SIG-M5 (cell line): ENCODE data around the gene LIPC.

Source experiments
- DNase-seq: peaks from one replicate; lab custom pipeline; 2025; lab: John Stamatoyannopoulos, UW

Gene LIPC

DNA sequence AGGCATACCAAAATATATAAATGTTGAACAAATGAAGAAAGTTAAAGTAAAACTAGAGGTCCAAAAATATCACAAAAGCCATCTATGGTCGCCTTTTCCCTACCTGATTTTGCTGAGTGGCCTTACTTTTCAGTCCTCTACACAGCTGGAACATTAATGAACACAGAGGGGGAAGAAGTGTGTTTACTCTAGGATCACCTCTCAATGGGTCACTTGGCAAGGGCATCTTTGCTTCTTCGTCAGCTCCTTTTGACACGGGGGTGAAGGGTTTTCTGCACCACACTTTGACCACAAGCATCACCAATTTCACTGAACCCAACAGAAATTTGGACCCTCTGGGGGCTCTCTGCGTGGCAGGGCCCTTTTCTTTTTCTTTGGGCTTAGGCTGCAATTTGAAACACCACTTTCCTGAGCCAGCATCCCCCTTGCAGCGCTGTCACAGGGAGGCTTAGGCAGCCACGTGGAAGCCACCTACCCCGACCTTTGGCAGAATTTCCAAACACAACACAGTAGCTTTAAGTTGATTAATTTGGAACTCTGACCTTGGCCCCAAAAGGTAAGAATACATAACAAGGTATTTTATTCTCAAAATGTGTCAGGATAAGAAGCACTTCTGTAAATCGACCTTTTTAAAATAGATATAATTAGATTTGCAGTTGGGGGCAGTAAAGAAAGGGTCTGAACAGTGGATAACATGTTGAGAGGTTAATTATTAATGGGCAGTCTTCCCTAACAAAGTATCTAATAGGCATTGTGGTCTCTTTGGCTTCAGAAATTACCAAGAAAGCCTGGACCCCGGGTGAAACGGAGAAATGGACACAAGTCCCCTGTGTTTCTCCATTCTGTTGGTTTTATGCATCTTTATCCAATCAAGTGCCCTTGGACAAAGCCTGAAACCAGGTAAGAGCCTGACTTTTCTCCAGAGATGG, at the start of gene LIPC:
Gene LIPC (plus strand): TSS at position 771 of the 929 bp plus-strand sequence. CDS start 42 bp downstream, at position 813.
- no peak for DNase-seq

DNA sequence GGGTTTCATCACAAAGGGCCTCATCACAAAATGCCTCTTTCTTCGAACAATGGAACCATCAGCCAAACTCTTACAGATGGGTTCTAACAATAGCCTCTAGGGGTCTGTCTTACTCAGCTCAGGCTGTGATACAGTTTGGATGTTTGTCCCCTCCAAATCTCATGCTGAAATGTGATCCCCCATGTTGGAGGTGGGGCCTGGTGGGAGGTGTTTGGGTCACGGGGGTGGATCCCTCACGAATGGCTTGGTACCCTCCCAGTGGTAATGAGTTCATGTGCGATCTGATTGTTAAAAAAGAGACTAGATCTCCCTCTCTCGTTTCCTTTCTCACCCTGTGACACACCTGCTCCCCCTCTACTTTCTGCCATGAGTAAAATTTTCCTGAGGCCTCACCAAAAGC, 47.9 kb upstream of the LIPC start:
- no peak for DNase-seq

DNA sequence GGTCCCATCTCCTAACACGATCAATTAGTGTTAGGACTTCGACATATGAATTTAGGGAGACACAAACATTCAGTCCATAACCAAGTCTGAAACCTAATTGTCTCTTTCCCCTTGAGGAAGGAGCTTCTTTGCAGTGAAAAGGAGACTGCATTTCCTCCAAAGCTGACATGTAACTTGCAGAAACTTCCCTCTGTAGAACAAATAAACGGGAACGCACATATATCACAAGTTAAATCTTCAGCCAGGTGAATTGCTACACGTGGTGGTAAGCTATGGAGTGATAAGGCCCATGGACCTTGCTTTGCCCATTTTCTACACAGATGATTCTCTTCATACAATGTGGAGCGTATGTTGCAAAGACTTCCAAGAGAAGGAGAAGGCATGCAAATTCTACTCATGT, 47.1 kb upstream of the LIPC start:
- no peak for DNase-seq

DNA sequence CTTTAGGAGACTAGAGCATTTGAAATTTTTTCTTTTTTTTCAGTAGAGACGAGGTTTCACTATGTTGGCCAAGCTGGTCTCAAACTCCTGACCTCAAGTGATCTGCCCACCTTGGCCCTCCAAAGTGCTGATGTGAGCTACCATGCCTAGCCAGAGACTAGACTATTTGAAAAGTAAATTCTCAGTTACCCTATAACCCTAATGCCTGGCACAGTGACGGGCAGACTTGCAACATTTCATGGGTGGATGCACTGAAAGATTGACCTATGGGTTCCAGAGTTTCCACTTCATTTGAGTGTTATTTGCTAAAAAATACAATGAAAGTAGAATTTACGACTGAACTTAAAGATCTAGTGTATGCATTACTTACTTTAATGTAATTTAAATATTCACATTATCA, 45.7 kb upstream of the LIPC start:
- no peak for DNase-seq

DNA sequence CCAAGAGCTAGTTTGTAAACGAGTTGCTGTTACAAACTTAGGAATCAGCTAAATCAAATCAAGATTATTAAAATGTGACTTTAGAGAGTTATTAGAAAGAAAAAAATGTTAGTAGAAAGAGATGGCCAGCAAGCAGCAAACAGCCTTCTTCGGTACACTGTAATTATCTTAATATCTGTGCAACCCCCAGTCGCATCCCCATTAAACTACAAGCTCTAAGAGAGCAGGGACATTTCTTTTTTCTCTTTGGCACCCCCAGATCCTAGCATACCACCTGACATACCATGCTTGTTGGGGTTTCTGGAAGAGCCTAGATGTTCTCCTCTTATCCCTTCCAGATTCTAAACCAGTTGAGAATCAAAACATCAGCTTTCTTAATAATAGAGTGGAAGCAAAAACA, 45.1 kb upstream of the LIPC start:
- DNase-seq, result no peak

DNA sequence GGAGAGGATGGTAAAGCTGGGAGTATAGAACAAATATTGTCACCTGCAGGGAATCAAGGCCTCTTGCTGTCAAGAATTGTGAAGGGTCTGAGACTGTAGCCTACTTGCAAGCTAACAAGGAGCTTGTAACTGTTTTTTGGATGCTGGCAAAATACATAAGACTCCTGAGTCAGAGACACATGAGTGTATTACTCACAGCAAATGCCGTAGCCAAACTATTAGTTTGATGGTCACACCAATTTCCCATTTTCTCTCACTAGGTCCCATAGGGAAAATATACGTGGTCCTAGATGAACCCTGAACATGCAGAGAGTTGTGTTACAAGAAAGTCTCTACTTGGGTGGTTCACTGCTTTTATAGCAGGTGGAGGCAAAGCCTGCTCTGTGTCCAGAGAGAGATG, 44.7 kb upstream of the LIPC start:
- DNase-seq, result no peak

DNA sequence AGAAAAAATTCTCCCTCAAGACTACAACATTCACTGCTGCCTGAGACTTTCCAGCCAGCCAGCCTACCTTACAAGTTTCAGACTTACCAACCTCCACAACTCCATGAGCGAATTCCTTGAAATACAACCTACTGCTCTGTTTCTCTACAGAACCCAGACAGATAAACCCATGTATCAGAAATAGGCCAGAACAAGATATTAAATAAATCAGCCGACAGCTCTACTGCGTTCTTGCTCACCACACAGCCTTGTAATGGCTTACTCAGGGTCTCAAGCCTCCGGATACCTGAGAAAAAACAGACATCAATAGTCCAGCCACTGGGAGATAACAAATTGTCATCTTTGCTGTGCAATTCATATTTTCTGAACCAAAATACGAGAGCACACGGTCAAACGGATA, 43.6 kb upstream of the LIPC start:
- no peak for DNase-seq

DNA sequence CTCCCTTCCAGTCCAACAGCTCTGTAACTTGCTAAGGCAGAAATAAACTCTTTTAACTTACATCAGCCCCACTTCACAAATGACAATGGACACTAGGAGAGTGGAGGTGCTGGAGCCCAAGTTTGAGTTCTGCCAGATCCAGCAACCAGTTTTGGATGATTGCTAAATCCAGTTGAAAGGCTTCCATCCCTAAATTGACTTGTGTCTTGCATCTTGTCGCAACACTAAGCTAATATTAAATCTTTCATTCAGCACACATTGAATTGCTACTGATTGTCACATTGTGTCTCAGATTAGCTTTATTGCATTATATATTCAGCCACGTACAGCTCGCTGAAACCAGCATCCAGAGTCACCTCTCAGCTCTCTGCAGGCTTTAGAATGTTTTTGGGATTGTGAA, 41.7 kb upstream of the LIPC start:
- DNase-seq, result no peak

DNA sequence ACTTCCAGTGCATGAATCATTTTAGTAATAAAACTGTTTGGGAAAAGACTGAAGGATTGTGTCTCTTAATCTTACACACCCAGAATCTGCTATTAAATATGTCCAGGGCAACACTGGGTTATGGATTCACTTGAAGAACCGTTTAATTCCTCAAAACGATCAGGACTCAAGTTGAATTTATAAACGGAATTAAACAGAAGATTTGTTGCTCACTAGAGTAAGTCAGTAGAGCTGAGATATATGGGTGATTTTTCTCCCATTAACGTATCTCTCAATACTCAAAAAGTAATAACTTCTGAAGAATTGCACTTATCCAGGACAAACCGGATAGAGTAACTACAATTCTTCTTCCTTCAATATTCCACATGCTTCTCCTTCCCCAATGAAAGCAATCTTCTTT, 41.1 kb upstream of the LIPC start:
- no peak for DNase-seq

DNA sequence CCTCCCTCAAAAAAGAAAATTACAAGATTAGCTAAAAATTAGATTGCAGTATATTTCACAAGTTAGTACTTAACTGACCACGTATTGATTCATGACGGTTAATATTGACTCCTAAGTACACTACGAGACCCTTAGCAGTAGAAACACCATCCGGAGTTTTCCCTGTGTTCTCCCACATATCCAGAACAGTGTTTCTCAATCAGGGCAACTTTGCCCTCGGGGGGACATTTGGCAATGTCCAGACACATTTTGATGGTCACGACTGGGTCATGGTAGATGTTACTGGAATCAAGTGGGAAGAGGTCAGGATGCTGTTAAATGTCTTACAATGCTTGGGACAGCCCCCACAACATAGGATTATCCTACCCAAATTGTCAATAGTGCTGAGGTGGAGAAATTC, 40.7 kb upstream of the LIPC start:
- DNase-seq, result no peak

DNA sequence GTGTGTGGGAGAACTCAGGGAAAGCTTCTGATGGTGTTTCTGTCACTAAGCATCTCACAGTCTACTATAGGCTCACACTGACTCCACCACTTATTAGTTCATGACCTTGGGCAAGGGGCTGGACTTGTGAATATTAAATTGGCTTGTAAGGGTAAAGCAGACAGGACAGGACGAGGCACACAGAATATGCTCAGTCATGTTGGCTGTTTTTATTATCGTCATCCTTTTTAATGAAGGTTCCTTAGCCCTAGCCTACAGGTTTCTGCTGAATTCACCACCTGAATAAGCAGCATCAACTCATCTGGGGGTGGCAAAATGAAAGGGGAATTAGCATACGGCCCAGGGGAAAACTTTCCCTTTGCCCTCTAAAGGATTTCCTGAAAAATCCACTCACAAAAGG, 39.6 kb upstream of the LIPC start:
- DNase-seq, result no peak

DNA sequence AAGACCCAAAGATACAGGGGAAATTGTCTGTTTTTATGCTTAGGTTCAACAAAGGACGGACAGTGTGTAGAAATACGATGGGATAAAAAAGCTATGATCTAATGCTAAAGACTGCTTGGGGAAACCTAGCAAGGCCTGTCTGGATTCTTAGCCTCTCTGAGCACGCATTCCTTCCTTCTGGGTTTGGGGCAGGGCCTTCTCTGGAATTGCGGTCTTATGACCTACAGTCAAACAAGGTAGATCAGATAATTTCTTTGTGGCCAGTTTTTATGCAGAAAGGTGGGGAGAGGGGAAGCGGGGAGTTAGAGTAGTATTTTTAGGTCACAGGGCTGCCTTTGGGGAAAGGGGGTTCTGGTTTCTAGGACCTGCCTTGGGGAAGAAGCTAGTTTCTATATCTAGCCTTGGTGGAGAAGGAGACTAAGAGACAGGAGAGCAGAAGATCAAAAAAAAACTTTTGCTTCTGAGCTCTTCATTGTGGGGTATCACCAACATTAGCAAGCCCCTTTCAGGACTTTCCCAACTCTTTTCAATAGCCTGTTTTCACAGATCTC, 39.1 kb upstream of the LIPC start:
- DNase-seq, result no peak

DNA sequence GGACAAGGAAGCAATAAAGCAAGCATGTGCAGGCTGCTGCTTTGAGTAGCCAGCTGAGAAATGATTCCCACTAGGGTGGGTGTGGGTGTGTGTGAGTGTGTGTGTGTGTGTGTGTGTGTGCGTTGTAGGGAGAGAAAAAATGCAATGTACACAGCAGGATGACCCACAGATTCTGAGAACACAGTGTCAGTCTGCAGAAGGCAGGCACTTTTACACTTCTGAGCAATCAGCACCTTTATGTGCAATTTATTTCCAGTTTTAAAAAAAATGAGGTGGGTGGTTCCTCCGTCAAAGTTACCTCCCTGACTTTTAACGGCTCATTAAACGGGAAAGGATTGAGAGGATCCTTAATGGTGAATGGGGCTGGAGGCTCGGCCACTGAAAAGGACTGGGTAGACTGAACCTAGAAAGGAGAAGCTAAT, 38.5 kb upstream of the LIPC start:
- DNase-seq, result no peak

DNA sequence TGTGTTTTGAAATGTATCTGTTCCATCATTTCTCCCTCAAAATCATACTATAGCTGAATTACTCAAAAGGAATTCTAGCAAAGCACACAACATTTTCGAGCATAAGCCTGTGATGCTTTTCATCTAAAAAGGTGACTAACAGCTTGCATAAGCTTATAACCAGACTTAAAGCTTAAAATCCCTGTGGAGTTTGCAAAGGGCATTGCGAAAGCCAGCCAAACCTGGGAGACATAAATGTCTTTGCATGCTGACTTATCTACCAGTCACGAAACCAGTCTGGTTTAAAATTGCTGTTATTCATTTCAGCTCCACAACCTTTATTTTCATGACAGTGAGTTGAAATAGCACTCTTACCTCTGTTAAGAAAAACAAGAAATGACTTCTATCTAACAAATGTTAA, 35.6 kb upstream of the LIPC start:
- DNase-seq, result no peak

DNA sequence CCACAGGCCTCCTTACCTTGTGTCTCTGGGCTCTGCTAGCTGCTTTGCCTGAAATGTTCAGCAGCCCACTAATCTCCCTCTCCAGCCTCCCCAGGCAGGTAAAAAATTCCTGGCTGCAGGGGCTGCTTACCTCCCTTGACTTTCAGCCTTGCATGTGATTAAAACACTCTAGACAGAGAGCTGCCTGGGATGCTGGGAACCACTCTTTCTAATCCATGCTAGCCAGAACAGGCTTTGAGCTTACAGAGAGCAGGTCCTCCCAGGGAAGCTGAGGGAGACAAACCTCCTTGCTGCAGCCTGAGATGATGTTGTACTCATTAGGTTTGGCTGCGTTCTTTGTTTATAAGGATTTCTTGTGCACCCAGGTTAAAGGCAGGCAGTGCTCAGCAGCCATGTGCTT, 33.7 kb upstream of the LIPC start:
- DNase-seq, result no peak

DNA sequence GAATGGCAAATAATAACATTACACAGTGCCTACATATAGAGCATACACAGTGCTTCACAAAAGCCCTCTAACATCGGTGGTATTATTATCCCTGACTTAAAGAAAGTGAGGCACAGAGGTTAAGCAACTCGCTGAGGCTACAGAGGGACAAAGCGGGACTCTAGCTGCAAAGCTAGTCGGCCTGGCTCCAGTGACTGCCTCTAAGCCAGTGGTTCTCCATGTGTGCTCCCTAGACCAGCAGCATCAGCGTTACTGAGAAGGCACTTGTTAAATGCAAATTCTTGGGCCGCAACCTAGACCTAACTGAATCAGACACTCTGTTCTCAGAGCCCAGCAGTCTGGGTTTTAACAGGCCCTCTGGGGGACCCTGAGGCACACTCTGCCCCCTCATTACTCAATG, 33.1 kb upstream of the LIPC start:
- no peak for DNase-seq

DNA sequence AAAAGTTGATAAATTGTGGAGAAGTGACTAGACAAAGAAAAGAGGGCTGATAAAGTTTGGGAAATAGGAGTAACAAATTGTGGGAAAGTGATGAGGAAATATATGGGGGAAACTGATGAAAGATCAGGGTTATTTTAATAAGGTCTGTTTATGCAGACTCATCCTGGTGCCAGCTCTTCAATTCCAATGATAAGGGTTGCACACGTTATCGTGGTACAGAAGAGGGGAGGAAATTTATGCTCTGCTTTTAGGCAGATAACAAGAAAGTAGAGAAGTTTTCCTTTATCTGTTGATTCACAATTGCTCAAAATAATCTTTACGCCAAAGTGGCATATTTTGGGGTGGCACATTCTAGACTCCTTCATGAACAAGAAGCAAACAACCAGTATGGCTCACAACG, 32.1 kb upstream of the LIPC start:
- no peak for DNase-seq

DNA sequence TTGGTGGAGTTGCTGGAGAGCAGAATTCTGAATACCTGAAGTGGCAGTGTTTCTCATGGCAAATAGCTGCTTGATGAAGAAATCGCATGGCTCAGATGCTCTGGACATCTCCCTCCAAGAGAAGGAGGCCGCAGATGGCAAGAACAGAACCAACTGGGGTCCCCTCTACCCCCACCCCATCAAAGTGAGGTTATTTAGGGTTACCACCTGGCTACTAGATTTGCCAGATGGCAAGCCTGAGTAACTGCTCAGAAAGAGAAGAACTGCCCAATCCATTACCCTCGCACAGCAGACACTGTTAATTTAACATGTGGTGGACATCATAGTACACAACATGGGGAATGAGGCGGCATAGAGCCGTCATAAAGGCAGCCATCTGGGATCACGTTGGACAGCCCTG, 30.5 kb upstream of the LIPC start:
- no peak for DNase-seq

DNA sequence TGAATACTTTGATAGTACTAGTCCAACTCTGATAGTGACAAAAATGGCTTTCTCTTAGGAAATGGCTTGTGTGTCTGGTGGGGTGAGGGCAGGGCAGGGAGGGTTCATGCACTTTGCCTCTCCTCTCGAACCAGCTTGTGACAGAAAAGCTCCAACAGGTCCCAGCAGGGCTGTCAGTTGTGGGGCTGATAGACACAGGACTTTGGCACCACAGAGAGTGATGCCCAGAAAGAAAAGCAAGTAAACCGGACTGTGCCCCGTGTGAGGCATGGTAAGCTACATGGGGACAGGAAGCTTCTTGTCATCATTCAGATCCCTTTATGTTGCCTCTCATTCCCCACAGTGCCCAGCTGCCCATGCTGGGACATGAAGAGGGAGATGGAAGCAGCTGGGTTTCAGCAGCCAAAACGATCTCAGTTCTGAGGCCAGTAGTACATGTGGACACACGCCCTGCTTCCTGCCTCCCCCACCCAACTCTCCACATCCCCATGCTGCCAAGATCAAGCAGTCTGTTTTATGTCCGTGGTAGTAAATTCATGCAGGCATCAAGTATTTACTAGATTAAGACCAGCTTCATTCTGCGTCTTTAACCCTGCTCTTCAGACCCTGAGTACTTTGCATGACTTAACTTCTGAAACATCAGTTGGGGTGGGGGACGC, 29.7 kb upstream of the LIPC start:
- no peak for DNase-seq

DNA sequence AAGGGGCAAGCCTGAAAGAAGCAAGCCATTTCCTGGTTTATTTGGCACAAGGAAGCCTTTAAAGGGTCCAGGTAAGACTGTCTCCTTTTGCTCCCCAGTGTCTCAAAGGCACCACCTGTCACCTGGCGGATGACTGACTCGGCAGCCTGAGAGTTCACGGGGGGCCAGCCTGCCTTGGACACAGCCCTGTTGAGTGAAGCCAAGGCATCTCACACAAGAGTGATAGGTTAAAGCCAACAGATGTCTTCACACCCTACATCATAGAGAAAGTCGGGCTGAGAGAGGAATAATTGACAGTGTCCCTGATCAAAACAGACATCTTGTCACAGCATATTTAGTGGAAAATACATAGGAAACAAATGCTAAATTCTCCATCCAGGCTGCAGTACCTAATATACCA, 28.2 kb upstream of the LIPC start:
- no peak for DNase-seq

DNA sequence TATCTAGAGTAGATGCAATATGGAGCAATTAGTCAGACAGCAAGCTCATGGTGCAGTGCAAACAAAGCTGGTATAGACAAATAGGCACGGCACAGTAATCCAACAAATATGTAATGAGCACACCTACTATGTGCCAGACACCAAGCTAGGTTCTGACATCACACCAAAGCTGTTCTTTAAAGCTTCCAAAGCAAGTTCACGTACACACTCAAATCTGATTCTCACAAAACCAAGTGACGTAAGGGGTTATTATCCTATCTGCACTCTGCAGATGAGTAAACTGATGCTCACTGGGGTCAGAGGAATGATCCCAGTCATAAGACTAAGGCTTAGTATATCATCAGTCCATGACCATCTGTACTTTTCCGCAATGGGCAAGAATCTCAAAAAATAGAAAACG, 27.8 kb upstream of the LIPC start:
- DNase-seq, result no peak

DNA sequence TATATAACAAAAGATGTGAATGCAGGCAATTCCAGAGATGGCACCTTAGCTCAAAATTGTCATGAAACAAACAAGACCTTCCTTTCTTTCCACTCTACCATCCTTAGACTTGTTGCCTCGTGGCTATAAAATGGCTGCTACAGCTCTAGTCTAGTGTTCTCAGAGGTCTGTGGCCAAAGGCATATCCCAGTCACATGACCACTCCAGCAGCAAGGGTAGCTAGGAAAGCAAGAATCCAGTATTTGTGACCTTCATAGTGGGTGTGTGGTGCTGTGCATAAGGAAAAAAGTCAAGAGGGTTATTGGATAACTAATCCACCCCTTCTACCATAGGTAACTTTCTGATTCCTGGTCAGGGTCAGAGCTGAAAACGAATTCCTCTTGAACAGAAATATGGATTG, 27.1 kb upstream of the LIPC start:
- no peak for DNase-seq

DNA sequence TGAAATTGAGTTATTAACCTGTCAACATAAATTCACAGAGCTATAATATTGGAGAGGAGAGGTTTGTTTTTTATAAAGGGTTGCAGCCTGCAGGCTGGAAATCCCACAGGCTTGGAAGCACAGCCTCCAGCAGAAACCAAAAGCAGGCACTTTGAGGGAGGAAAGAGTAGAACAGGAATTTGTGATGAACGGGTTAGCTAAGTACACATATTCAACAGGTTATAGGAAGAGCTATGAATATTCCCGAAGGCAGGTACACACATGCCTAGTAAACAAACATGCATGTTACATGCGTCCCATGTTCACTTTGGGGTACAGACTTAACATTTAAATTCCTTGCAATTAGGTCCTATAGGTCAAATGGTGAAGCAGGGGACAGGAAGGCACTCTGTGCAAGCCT, 25.9 kb upstream of the LIPC start:
- no peak for DNase-seq
